AG09319 (cell line): Measurements from ENCODE around the gene RGS17.

Experiments used
- DNase-seq: peaks from one replicate; pipeline ENCODE4 v3.0.0-alpha.2; 2010; ENCODE audit warnings: low read depth; ENCODE audit errors: extremely low read depth
- TF ChIP-seq, protein P1 (sequence below): IDR thresholded peaks from 2 replicates; pipeline ENCODE4 v1.5.1; 2011; ENCODE audit warnings: low read depth, mild to moderate bottlenecking, inconsistent platforms, low read length, moderate library complexity

The RGS17 gene

GRCh38 chr6:153065222-153065621 lies 65.9 kb downstream of the RGS17 start:
- no peak for DNase-seq
- TF ChIP-seq, protein P1, sequence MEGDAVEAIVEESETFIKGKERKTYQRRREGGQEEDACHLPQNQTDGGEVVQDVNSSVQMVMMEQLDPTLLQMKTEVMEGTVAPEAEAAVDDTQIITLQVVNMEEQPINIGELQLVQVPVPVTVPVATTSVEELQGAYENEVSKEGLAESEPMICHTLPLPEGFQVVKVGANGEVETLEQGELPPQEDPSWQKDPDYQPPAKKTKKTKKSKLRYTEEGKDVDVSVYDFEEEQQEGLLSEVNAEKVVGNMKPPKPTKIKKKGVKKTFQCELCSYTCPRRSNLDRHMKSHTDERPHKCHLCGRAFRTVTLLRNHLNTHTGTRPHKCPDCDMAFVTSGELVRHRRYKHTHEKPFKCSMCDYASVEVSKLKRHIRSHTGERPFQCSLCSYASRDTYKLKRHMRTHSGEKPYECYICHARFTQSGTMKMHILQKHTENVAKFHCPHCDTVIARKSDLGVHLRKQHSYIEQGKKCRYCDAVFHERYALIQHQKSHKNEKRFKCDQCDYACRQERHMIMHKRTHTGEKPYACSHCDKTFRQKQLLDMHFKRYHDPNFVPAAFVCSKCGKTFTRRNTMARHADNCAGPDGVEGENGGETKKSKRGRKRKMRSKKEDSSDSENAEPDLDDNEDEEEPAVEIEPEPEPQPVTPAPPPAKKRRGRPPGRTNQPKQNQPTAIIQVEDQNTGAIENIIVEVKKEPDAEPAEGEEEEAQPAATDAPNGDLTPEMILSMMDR: no peak

- TF ChIP-seq, protein P1: no peak
Observed at GRCh38 chr6:153063936-153064335, 67.1 kb downstream of the RGS17 start.

GRCh38 chr6:153062516-153062915 lies 68.6 kb downstream of the RGS17 start:
- DNase-seq: no peak

More at GRCh38 chr6:153063936-153064335, 67.1 kb downstream of the RGS17 start:
- DNase-seq: no peak

GRCh38 chr6:153059757-153060156 lies 71.3 kb downstream of the RGS17 start:
- DNase-seq: no peak
- TF ChIP-seq, protein P1: peak; percentile 7

More at GRCh38 chr6:153062516-153062915, 68.6 kb downstream of the RGS17 start:
- TF ChIP-seq, protein P1: no peak

GRCh38 chr6:153059311-153059710 lies 71.8 kb downstream of the RGS17 start:
- TF ChIP-seq, protein P1: no peak
- no peak for DNase-seq

DNA sequence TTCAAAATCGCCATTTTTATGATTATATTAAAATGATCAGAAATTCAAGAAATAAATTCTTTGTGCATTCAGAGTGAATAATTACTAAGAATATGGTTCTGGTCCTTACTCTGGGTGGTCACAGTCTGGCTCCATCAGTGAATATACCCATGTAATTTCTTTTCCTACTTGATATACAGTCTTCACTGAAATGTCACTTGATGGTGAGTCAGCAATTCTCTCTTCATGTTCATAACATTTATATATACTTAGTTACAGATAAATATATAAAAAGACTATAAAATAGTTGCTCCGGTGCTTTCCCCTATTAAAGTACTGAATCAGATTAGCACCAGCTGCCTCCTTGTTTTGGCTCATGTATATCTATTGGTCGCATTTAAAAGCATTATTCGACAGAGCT lies 72.2 kb downstream of the RGS17 start:
- TF ChIP-seq, protein P1: no peak
- no peak for DNase-seq

DNA sequence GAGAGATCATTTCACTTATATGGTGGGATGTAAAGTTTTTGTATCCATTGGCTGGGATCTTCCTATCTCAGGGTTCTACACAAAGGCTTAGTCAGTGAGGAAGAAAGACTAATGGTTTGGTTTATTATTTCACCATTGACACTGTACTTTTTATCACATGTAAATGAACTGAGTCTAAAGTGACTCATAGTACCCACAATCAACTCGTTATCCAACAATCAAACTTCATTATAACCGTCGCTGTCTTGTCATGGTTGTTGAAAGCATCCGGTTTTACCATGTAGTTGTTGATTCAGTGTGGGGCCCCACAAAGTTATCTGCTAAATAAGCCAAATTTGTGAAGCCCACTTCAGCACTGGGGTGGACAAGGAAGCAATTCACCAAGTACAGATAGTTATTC lies 72.8 kb downstream of the RGS17 start:
- no peak for DNase-seq
- TF ChIP-seq, protein P1: no peak
